ENCODE data around the gene LAMA3.

Gene LAMA3

GRCh38 chr18:23920054-23920453, 230.8 kb downstream of the LAMA3 start:
- FAIRE-seq (no peak), DNase-seq (ENCODE audit: extremely low spot score, insufficient read length, low read depth) (no peak)

- DNase-seq (ENCODE audit: extremely low spot score, insufficient read length, low read depth) = no peak
- FAIRE-seq = no peak
These were observed 232.5 kb downstream of the LAMA3 start for GRCh38 chr18:23921716-23922285.

GRCh38 chr18:23922939-23923338, 233.7 kb downstream of the LAMA3 start:
- DNase-seq (ENCODE audit: extremely low spot score, insufficient read length, low read depth) (no peak), FAIRE-seq (no peak)

- FAIRE-seq (no peak), DNase-seq (ENCODE audit: extremely low spot score, insufficient read length, low read depth) (no peak)
These were observed 235.6 kb downstream of the LAMA3 start for GRCh38 chr18:23924813-23925212.

- no peak for FAIRE-seq
- DNase-seq (ENCODE audit: extremely low spot score, insufficient read length, low read depth) = no peak
These were observed 237.3 kb downstream of the LAMA3 start for GRCh38 chr18:23926571-23926970.

GRCh38 chr18:23927821-23928746, 238.8 kb downstream of the LAMA3 start:
- FAIRE-seq (peak; percentile 24), DNase-seq (ENCODE audit: extremely low spot score, insufficient read length, low read depth) (no peak)

GRCh38 chr18:23929362-23929930, 240.2 kb downstream of the LAMA3 start:
- DNase-seq (ENCODE audit: extremely low spot score, insufficient read length, low read depth) = no peak
- FAIRE-seq = no peak

GRCh38 chr18:23930002-23930401, 240.7 kb downstream of the LAMA3 start:
- DNase-seq (ENCODE audit: extremely low spot score, insufficient read length, low read depth) = no peak
- FAIRE-seq = no peak

GRCh38 chr18:23932385-23933067, 243.3 kb downstream of the LAMA3 start:
- FAIRE-seq (no peak), DNase-seq (ENCODE audit: extremely low spot score, insufficient read length, low read depth) (no peak)

GRCh38 chr18:23933407-23933806, 244.2 kb downstream of the LAMA3 start:
- FAIRE-seq = no peak

GRCh38 chr18:23934252-23934651, 245.0 kb downstream of the LAMA3 start:
- DNase-seq (ENCODE audit: extremely low spot score, insufficient read length, low read depth) = no peak
- FAIRE-seq = peak; percentile 70

More at GRCh38 chr18:23933407-23933806, 244.2 kb downstream of the LAMA3 start:
- no peak for DNase-seq (ENCODE audit: extremely low spot score, insufficient read length, low read depth)

GRCh38 chr18:23934863-23935262, 245.6 kb downstream of the LAMA3 start:
- no peak for DNase-seq (ENCODE audit: extremely low spot score, insufficient read length, low read depth)
- FAIRE-seq = no peak

GRCh38 chr18:23935804-23936203, 246.6 kb downstream of the LAMA3 start:
- peak; percentile 54 for FAIRE-seq
- DNase-seq (ENCODE audit: extremely low spot score, insufficient read length, low read depth) = no peak

- no peak for FAIRE-seq
- no peak for DNase-seq (ENCODE audit: extremely low spot score, insufficient read length, low read depth)
These were observed 247.2 kb downstream of the LAMA3 start for GRCh38 chr18:23936381-23936958.

- FAIRE-seq (peak; percentile 44), DNase-seq (ENCODE audit: extremely low spot score, insufficient read length, low read depth) (no peak)
These were observed 248.9 kb downstream of the LAMA3 start for GRCh38 chr18:23938043-23938756.

GRCh38 chr18:23938901-23939341, 249.7 kb downstream of the LAMA3 start:
- FAIRE-seq (no peak), DNase-seq (ENCODE audit: extremely low spot score, insufficient read length, low read depth) (no peak)

GRCh38 chr18:23939366-23939765, 250.1 kb downstream of the LAMA3 start:
- DNase-seq (ENCODE audit: extremely low spot score, insufficient read length, low read depth) = no peak
- FAIRE-seq = no peak

GRCh38 chr18:23939896-23940295, 250.6 kb downstream of the LAMA3 start:
- FAIRE-seq (no peak), DNase-seq (ENCODE audit: extremely low spot score, insufficient read length, low read depth) (no peak)

- no peak for DNase-seq (ENCODE audit: extremely low spot score, insufficient read length, low read depth)
- no peak for FAIRE-seq
These were observed 252.5 kb downstream of the LAMA3 start for GRCh38 chr18:23941791-23942190.

Measured in GM18507 (cell line).